Smooth muscle cell of the brain vasculature (primary cell): ENCODE results near the gene TINAGL1.

ENCODE experiments used
- DNase-seq: peaks from one replicate; pipeline ENCODE4 v3.0.0-alpha.2; 2012; ENCODE audit warnings: low read depth, low spot score

TINAGL1 gene

GRCh38 chr1:31627301-31627929 is 51.1 kb downstream of the TINAGL1 start:
- DNase-seq: no peak

GRCh38 chr1:31627930-31628559 is 51.7 kb downstream of the TINAGL1 start:
- no peak for DNase-seq

GRCh38 chr1:31628931-31629556 is 52.7 kb downstream of the TINAGL1 start:
- DNase-seq: no peak

- DNase-seq: no peak
Observed at GRCh38 chr1:31632649-31633048, 56.3 kb downstream of the TINAGL1 start.

- no peak for DNase-seq
Observed at GRCh38 chr1:31633117-31633516, 56.8 kb downstream of the TINAGL1 start.
